ENCODE measurements around the gene ARMC12. TPM values are rescaled to one million over a fixed set of nuclear protein-coding genes. Genes with fewer than 3 reads are reported as not detected.

Gene ARMC12
- total and polyA plus RNA-seq, 2 of the 13 experiments (the other 11 are each of a cell fraction or from before 2014, with no cell fraction given), result 1.3 TPM; not detected in 1

DNA sequence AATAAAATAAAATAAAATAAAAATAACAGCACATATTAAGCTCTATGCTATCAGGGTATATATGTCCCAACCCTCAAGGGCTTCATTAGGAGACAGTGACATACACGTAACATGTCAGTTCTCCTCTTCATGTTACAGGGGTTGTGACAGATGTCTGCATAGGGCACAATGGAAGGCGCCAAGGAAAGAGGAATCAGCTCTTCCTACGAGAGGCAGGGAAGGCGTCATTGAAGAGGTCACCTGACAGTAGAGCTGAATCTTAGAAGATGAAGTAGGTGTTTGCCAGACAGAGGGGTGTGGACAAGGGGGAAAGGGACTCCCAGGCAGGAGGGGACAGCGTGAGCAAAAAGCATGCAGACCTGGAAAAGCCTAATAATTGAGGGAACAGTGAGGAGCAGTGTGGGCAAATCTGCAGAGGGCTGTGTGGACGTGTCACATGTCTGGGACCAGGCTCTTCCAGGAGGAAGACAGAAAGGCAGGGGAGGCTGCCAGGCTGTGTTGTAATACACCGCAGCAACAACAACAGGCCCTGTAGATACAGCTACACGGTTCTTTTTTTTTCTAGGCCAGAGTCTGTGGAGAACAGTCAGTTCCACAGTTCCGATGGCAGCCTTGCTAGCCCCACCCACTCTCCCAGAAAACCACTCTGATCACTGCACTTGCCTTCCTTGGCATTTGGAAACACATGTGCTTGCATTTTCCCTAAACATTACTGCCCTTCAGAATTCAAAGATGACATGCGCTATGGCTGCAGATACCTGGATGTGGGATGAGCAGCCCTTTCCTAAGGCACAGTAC lies 45.6 kb upstream of the ARMC12 start (continued):
- TF ChIP-seq ZNF605 (CRISPR knock-in tag; IDR thresholded peaks at IDR 0.05) (0 out of 2 replicates have a peak, but pooled peaks have one; percentile 17), ZNF619 (CRISPR knock-in tag; IDR thresholded peaks at IDR 0.05) (0 out of 2 replicates have a peak, but pooled peaks have one; percentile 38), ZNF569 (CRISPR knock-in tag; IDR thresholded peaks at IDR 0.05; ENCODE audit: borderline replicate concordance) (no peak), ZNF501 (CRISPR knock-in tag; IDR thresholded peaks at IDR 0.05) (no peak), ZSCAN29 (CRISPR knock-in tag; conservative IDR thresholded peaks at IDR 0.05) (no peak), SAP130 (CRISPR knock-in tag; IDR thresholded peaks at IDR 0.05; ENCODE audit: low read depth) (peak; percentile 22), RELA (CRISPR knock-in tag; IDR thresholded peaks at IDR 0.05) (no peak), SAFB2 (CRISPR knock-in tag; IDR thresholded peaks at IDR 0.05; ENCODE audit: borderline replicate concordance, low read depth) (no peak), ZNF766 (CRISPR knock-in tag; IDR thresholded peaks at IDR 0.05; ENCODE audit: borderline replicate concordance) (no peak), MAFK (conservative IDR thresholded peaks at IDR 0.05 in 1 of 2, IDR thresholded peaks at IDR 0.05 in 1 of 2; ENCODE audit: low read length in 2 of 2) (no peak), ZNF468 (CRISPR knock-in tag; IDR thresholded peaks at IDR 0.05) (no peak), ZFY (CRISPR knock-in tag; IDR thresholded peaks at IDR 0.05) (peak; percentile 30; the same call in 1 of the 2 replicates), TAF15 (IDR thresholded peaks at IDR 0.05; ENCODE audit: low read depth, low read length, poor library complexity, severe bottlenecking) (no peak), FOXK1 (CRISPR knock-in tag; IDR thresholded peaks at IDR 0.05; ENCODE audit: borderline replicate concordance, low read depth) (0 out of 2 replicates have a peak, but pooled peaks have one; percentile 32), ZNF292 (CRISPR knock-in tag; IDR thresholded peaks at IDR 0.05; ENCODE audit: borderline replicate concordance, low read depth) (peak; percentile 59; the same call in 1 of the 2 replicates)
- TF ChIP-seq, protein P1, sequence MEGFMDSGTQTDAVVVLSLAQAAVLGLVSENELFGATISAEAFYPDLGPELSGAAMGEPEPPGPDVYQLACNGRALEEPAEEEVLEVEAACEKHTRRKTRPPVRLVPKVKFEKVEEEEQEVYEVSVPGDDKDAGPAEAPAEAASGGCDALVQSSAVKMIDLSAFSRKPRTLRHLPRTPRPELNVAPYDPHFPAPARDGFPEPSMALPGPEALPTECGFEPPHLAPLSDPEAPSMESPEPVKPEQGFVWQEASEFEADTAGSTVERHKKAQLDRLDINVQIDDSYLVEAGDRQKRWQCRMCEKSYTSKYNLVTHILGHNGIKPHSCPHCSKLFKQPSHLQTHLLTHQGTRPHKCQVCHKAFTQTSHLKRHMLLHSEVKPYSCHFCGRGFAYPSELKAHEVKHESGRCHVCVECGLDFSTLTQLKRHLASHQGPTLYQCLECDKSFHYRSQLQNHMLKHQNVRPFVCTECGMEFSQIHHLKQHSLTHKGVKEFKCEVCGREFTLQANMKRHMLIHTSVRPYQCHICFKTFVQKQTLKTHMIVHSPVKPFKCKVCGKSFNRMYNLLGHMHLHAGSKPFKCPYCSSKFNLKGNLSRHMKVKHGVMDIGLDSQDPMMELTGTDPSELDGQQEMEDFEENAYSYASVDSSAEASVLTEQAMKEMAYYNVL (CRISPR knock-in tag; IDR thresholded peaks at IDR 0.05; ENCODE audit: borderline replicate concordance), result 0 out of 2 replicates have a peak, but pooled peaks have one; percentile 38
- TF ChIP-seq, protein P2, sequence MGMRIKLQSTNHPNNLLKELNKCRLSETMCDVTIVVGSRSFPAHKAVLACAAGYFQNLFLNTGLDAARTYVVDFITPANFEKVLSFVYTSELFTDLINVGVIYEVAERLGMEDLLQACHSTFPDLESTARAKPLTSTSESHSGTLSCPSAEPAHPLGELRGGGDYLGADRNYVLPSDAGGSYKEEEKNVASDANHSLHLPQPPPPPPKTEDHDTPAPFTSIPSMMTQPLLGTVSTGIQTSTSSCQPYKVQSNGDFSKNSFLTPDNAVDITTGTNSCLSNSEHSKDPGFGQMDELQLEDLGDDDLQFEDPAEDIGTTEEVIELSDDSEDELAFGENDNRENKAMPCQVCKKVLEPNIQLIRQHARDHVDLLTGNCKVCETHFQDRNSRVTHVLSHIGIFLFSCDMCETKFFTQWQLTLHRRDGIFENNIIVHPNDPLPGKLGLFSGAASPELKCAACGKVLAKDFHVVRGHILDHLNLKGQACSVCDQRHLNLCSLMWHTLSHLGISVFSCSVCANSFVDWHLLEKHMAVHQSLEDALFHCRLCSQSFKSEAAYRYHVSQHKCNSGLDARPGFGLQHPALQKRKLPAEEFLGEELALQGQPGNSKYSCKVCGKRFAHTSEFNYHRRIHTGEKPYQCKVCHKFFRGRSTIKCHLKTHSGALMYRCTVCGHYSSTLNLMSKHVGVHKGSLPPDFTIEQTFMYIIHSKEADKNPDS (CRISPR knock-in tag; IDR thresholded peaks at IDR 0.05), result no peak
- TF ChIP-seq, protein P3, sequence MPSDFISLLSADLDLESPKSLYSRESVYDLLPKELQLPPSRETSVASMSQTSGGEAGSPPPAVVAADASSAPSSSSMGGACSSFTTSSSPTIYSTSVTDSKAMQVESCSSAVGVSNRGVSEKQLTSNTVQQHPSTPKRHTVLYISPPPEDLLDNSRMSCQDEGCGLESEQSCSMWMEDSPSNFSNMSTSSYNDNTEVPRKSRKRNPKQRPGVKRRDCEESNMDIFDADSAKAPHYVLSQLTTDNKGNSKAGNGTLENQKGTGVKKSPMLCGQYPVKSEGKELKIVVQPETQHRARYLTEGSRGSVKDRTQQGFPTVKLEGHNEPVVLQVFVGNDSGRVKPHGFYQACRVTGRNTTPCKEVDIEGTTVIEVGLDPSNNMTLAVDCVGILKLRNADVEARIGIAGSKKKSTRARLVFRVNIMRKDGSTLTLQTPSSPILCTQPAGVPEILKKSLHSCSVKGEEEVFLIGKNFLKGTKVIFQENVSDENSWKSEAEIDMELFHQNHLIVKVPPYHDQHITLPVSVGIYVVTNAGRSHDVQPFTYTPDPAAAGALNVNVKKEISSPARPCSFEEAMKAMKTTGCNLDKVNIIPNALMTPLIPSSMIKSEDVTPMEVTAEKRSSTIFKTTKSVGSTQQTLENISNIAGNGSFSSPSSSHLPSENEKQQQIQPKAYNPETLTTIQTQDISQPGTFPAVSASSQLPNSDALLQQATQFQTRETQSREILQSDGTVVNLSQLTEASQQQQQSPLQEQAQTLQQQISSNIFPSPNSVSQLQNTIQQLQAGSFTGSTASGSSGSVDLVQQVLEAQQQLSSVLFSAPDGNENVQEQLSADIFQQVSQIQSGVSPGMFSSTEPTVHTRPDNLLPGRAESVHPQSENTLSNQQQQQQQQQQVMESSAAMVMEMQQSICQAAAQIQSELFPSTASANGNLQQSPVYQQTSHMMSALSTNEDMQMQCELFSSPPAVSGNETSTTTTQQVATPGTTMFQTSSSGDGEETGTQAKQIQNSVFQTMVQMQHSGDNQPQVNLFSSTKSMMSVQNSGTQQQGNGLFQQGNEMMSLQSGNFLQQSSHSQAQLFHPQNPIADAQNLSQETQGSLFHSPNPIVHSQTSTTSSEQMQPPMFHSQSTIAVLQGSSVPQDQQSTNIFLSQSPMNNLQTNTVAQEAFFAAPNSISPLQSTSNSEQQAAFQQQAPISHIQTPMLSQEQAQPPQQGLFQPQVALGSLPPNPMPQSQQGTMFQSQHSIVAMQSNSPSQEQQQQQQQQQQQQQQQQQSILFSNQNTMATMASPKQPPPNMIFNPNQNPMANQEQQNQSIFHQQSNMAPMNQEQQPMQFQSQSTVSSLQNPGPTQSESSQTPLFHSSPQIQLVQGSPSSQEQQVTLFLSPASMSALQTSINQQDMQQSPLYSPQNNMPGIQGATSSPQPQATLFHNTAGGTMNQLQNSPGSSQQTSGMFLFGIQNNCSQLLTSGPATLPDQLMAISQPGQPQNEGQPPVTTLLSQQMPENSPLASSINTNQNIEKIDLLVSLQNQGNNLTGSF (CRISPR knock-in tag; IDR thresholded peaks at IDR 0.05), result no peak

Data from HepG2 (cell line).